ENCODE measurements around the gene STK39. TPM values are rescaled to one million over a fixed set of nuclear protein-coding genes. Genes with fewer than 3 reads are reported as not detected.

STK39 gene
- total RNA-seq, 4 donors from 2014 or later, result 6.4 to 9.0 (median 6.7) TPM

GRCh38 chr2:168145426-168146310 lies 101.7 kb downstream of the STK39 start:
- H3K36me3 ChIP-seq, result no peaks in the 10 kb centered on the region
- no peak for TF ChIP-seq POLR2A (IDR thresholded peaks at IDR 0.05)
- H3K9me3 ChIP-seq, result no peaks in the 10 kb centered on the region
- no peak overlapping the region for H3K4me3 ChIP-seq (replicated peaks in 1 of 3)
- H3K27ac ChIP-seq, result peak overlapping the region; percentile 21 to 41 (median 28)
- intact Hi-C loops (cut with DNase I), result no loop called here
- H3K4me1 ChIP-seq, result peaks cover 27 to 37% of the 10 kb centered on the region in 2 donors
- no peaks in the 10 kb centered on the region for H3K27me3 ChIP-seq
- WGBS, 2 donors, result 53 to 77% methylated on average over 3 of the region's 3 CpGs
- DNase-seq, result no peak

DNA sequence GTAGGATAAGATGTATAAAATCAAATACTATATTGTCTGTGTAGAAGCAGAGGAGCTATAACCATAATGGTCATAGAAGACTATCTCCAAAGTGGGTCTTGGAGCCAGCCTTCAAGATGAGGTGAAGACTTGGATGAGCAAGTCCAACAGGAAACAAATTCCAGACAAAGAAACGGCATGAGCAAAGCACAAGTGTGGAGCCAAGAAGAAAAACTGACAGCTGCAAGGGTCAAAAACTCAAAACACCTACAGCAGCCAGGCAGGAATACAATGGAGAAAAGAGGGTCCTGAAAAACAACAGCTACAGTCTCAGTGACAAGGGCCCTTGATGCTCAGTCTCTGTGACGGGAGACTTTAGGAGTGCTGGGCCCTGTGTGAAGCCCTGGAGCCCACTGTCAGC lies 102.4 kb downstream of the STK39 start:
- H3K27me3 ChIP-seq, result no peaks in the 10 kb centered on the region
- 33 to 34% methylated on average over 2 of the region's 2 CpGs for WGBS, 2 donors
- H3K9me3 ChIP-seq, result no peaks in the 10 kb centered on the region
- H3K4me1 ChIP-seq, result peaks cover 27 to 37% of the 10 kb centered on the region in 2 donors
- no peak overlapping the region for H3K4me3 ChIP-seq (replicated peaks in 1 of 3)
- no peaks in the 10 kb centered on the region for H3K36me3 ChIP-seq
- peak overlapping the region in 2 of 3 donors; percentile 28 to 41 for H3K27ac ChIP-seq
- TF ChIP-seq, protein P1, sequence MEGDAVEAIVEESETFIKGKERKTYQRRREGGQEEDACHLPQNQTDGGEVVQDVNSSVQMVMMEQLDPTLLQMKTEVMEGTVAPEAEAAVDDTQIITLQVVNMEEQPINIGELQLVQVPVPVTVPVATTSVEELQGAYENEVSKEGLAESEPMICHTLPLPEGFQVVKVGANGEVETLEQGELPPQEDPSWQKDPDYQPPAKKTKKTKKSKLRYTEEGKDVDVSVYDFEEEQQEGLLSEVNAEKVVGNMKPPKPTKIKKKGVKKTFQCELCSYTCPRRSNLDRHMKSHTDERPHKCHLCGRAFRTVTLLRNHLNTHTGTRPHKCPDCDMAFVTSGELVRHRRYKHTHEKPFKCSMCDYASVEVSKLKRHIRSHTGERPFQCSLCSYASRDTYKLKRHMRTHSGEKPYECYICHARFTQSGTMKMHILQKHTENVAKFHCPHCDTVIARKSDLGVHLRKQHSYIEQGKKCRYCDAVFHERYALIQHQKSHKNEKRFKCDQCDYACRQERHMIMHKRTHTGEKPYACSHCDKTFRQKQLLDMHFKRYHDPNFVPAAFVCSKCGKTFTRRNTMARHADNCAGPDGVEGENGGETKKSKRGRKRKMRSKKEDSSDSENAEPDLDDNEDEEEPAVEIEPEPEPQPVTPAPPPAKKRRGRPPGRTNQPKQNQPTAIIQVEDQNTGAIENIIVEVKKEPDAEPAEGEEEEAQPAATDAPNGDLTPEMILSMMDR (IDR thresholded peaks at IDR 0.05), result no peak
- TF ChIP-seq POLR2A (IDR thresholded peaks at IDR 0.05), result no peak
- intact Hi-C loops (cut with DNase I), result no loop called here
- DNase-seq, result peak; percentile 39 to 48

GRCh38 chr2:168143813-168144212 lies 103.6 kb downstream of the STK39 start:
- WGBS, 2 donors, result 97 to 98% methylated on average over 3 of the region's 3 CpGs
- TF ChIP-seq, protein P1 (IDR thresholded peaks at IDR 0.05), result no peak
- no peak for TF ChIP-seq POLR2A (IDR thresholded peaks at IDR 0.05)

DNA sequence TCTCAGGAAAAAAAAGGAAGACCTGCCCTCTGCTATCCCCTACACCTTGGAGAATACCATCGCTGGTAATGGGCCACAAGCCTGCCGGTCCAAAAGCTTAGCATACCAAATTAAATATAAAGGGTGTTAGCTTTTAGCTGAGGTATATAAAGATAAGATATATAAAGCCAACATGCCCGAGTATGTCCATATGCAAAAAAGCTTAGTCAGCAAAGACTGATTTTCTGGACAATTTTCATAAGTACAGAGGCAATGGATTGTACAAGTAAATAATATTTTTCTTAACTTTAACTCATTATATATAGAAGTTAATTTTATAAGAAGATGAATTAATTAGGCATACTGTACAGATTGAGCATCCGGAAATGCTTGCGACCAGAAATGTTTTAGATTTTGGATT lies 106.5 kb downstream of the STK39 start:
- peaks cover 11 to 13% of the 10 kb centered on the region in 2 donors for H3K4me1 ChIP-seq
- 96 to 98% methylated on average over 5 of the region's 5 CpGs for WGBS, 2 donors
- H3K9me3 ChIP-seq, result no peaks in the 10 kb centered on the region
- no peak overlapping the region for H3K4me3 ChIP-seq (replicated peaks in 1 of 3)
- intact Hi-C loops (cut with DNase I), result no loop called here
- H3K27ac ChIP-seq, result no peak overlapping the region
- TF ChIP-seq, protein P1 (IDR thresholded peaks at IDR 0.05), result no peak
- no peak for TF ChIP-seq POLR2A (IDR thresholded peaks at IDR 0.05)
- no peaks in the 10 kb centered on the region for H3K36me3 ChIP-seq
- DNase-seq, result no peak
- no peaks in the 10 kb centered on the region for H3K27me3 ChIP-seq

More at GRCh38 chr2:168143813-168144212, 103.6 kb downstream of the STK39 start:
- Histone ChIP-seq H3K9me3 (no peaks in the 10 kb centered on the region), H3K27ac (no peak overlapping the region), H3K4me3 (replicated peaks in 1 of 3) (no peak overlapping the region), H3K4me1 (peaks cover 27 to 37% of the 10 kb centered on the region in 2 donors), H3K27me3 (no peaks in the 10 kb centered on the region), H3K36me3 (no peaks in the 10 kb centered on the region)
- no peak for DNase-seq
- intact Hi-C loops (cut with DNase I), result no loop called here

- Histone ChIP-seq H3K4me3 (replicated peaks in 1 of 3) (no peak overlapping the region), H3K9me3 (no peaks in the 10 kb centered on the region), H3K36me3 (no peaks in the 10 kb centered on the region), H3K27ac (no peak overlapping the region), H3K4me1 (peaks cover 4 to 7% of the 10 kb centered on the region in 2 donors), H3K27me3 (no peaks in the 10 kb centered on the region)
- no peak for DNase-seq
- WGBS, 2 donors, result 83 to 86% methylated on average over 4 of the region's 4 CpGs
- TF ChIP-seq, protein P1 (IDR thresholded peaks at IDR 0.05), result no peak
- TF ChIP-seq POLR2A (IDR thresholded peaks at IDR 0.05), result no peak
- intact Hi-C loops (cut with DNase I), result no loop called here
These were observed 107.5 kb downstream of the STK39 start for GRCh38 chr2:168139852-168140251.
